ENCODE results near the gene ACTN2. TPM values are rescaled to one million over a fixed set of nuclear protein-coding genes. Genes with fewer than 3 reads are reported as not detected.

Gene ACTN2
- total RNA-seq, 1 donor from 2014 or later: 2,454 TPM

DNA sequence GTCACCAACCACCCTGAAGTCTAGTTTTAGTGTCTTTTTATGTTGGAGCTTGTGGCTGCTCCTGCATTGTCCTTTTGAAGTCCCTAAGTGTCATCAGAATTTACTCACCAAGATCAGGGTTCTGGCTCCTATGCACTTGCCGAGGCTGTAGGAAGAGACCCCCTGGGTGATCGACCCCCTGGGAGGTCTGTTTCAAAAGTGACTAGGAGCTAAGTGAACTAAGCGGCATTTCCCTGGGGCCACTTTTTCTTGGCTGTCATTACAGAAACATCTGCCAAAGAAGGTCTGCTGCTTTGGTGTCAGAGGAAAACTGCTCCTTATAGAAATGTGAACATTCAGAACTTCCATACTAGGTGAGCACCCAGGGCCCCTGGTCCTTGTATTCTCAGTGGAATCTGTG, 39.4 kb downstream of the ACTN2 start:
- H3K4me3 ChIP-seq: no peak overlapping the region
- no peaks in the 10 kb centered on the region for H3K27me3 ChIP-seq (ENCODE audit: low read depth)
- TF ChIP-seq CTCF (IDR thresholded peaks at IDR 0.05; ENCODE audit: borderline replicate concordance): no peak
- intact Hi-C loops (cut with micrococcal nuclease): no loop called here
- peak overlapping the region; percentile 68 for H3K27ac ChIP-seq (replicated peaks)
- peaks cover 45% of the 10 kb centered on the region for H3K36me3 ChIP-seq
- DNase-seq: no peak
- peaks cover 69% of the 10 kb centered on the region for H3K4me1 ChIP-seq
- no peaks in the 10 kb centered on the region for H3K9me3 ChIP-seq (replicated peaks)

GRCh38 chr1:236727521-236727920, 41.2 kb downstream of the ACTN2 start:
- Histone ChIP-seq H3K4me1 (peaks cover 67% of the 10 kb centered on the region), H3K36me3 (peaks cover 50% of the 10 kb centered on the region), H3K4me3 (no peak overlapping the region), H3K27me3 (ENCODE audit: low read depth) (no peaks in the 10 kb centered on the region), H3K27ac (replicated peaks) (peak overlapping the region; percentile 68), H3K9me3 (replicated peaks) (no peaks in the 10 kb centered on the region)
- no peak for TF ChIP-seq CTCF (IDR thresholded peaks at IDR 0.05; ENCODE audit: borderline replicate concordance)
- peak; percentile 59 for DNase-seq
- intact Hi-C loops (cut with micrococcal nuclease): no loop called here

DNA sequence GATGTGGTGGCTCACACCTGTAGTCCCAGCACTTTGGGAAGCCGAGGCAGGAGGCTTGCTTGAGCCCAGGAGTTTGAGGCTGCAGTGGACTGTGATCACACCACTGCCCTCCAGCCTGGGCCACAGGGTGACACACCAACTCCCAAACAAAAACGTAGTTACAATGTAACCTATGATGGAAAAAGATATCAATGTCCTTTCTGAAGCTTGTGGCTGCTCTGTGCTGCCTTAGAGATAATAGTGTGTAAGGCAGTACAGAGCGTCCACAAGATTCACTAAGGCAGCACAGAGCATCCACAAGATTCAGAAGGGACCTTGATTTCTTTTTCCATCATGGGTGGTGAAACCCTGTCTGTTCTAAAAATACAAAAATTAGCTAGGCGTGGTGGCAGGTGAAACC, 42.5 kb downstream of the ACTN2 start:
- Histone ChIP-seq H3K27me3 (ENCODE audit: low read depth) (no peaks in the 10 kb centered on the region), H3K27ac (replicated peaks) (peak overlapping the region; percentile 68), H3K9me3 (replicated peaks) (no peaks in the 10 kb centered on the region), H3K4me3 (no peak overlapping the region), H3K36me3 (peaks cover 51% of the 10 kb centered on the region), H3K4me1 (peaks cover 73% of the 10 kb centered on the region)
- TF ChIP-seq CTCF (IDR thresholded peaks at IDR 0.05; ENCODE audit: borderline replicate concordance): no peak
- DNase-seq: no peak
- intact Hi-C loops (cut with micrococcal nuclease): no loop called here

- intact Hi-C loops (cut with micrococcal nuclease): no loop called here
- H3K36me3 ChIP-seq: peaks cover 82% of the 10 kb centered on the region
- TF ChIP-seq CTCF (IDR thresholded peaks at IDR 0.05; ENCODE audit: borderline replicate concordance): no peak
- H3K27me3 ChIP-seq (ENCODE audit: low read depth): no peaks in the 10 kb centered on the region
- no peaks in the 10 kb centered on the region for H3K9me3 ChIP-seq (replicated peaks)
- H3K4me1 ChIP-seq: peaks cover 30% of the 10 kb centered on the region
- no peak overlapping the region for H3K4me3 ChIP-seq
- no peak for DNase-seq
- peak overlapping the region; percentile 39 for H3K27ac ChIP-seq (replicated peaks)
Measured at GRCh38 chr1:236733653-236734052, 47.4 kb downstream of the ACTN2 start.

DNA sequence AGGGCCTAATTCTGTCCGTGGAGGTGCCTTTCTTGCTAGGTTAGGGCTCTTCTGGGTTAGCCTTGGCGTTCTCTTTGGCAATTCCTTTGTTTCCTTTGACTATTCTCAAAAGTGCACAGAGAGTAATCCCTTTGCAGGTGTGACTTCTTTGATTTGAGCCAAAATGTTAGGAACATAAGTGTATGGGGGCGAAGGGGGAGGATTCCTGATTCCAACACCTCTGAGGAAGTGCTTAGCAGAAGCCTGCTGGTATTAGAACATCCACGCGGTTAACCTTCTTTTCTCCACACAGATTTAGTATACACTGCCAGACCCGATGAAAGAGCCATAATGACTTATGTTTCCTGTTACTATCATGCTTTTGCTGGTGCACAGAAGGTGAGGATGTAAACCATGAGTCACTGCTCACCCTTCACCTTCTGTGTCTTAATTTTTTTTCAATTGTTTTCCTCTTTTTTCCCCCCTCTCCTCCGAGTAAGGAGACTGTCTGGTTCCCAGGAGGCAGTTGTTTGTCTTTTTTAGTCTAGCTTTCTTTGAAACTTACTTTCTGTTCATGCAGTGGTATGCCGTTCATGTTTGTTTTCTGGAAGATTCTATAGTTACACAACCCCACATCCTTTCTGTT, 48.0 kb downstream of the ACTN2 start:
- Histone ChIP-seq H3K36me3 (peaks cover 81% of the 10 kb centered on the region), H3K27ac (replicated peaks) (peak overlapping the region; percentile 39)

More for the DNA sequence above, 48.0 kb downstream of the ACTN2 start:
- Histone ChIP-seq H3K4me3 (no peak overlapping the region), H3K27me3 (ENCODE audit: low read depth) (no peaks in the 10 kb centered on the region), H3K4me1 (peaks cover 25% of the 10 kb centered on the region), H3K9me3 (replicated peaks) (no peaks in the 10 kb centered on the region)
- no peak for TF ChIP-seq CTCF (IDR thresholded peaks at IDR 0.05; ENCODE audit: borderline replicate concordance)
- no peak for DNase-seq
- intact Hi-C loops (cut with micrococcal nuclease): no loop called here

Measured in left ventricle myocardium inferior (tissue), 1 donor.